Measurements from ENCODE around the gene PLEKHH1.

PLEKHH1 gene

DNA sequence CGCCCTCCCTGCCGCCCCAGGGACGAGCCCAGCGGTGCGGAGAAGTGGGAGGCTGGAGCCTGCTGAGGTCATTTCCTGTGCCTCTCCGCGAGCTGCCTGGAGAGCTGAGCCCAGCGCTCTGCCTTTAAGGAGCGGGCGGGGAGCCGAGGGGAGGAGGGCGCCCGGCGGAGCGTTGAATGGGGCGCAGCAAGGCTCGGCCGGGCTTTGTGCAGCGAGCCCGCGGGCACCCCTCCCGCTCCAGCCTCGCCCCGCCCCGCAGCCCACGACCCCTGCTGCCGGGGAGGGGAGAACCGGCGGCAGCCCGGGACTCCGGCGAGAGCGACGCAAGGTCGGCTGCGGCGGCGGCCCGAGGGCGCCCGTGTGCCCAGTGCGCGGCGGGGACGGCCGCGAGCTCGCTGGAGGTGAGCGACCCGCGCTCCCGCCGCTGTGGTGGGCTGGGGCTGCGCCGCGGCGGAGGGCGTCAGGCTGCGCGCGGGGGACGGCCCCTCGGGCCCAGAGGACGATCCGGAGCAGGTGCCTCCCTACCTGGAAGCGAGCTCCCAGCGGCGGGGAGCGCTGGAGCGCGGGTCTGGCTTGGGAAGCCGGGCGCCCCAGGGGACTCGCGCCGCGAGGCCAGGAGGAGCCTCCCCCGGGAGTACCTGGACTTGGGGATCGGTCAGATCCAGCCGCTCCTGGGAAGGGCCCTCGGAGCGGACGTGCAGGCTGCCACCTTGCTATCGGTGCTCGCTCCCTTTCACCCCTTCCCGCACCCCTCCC is at the start of gene PLEKHH1:
Gene PLEKHH1 (plus strand): TSS at position 293 of the 756 bp plus-strand sequence. CDS start 8,578 bp downstream, outside the sequence.
- peak; percentile 95 for DNase-seq

DNA sequence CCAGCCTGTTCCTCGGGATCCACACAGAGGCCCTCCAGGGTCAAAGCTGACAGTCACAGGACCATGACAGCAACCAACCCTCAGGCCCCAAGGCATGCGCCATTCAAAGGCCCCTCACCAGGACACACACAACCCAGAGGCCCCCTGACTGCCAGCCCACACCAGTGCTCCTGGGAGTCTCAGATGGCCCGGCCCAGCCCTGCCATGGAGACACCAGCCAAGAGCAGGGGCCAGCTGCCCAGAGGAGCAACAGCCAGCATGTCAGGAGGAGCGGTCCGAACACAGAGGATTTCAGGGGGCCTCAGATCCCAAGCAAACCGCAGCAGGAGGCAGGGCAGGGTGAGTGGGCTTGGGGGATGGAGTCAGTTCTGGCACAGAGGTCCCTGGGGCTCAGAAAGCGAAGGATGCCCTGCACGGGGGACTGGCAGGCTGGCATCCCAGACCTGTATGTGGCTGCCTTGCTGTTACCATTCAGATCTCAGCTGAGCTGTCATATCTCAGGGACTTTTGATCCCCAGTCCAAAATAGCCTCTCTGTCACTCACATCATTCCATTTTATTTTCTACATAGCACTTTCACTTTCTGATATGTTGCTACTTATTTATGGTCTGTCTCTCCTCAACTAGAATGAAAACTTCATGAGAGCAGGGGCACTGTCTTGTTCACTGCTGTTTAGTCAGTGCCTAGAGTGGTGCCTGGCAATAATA is 49.4 kb upstream of the PLEKHH1 start:
- no peak for DNase-seq

DNA sequence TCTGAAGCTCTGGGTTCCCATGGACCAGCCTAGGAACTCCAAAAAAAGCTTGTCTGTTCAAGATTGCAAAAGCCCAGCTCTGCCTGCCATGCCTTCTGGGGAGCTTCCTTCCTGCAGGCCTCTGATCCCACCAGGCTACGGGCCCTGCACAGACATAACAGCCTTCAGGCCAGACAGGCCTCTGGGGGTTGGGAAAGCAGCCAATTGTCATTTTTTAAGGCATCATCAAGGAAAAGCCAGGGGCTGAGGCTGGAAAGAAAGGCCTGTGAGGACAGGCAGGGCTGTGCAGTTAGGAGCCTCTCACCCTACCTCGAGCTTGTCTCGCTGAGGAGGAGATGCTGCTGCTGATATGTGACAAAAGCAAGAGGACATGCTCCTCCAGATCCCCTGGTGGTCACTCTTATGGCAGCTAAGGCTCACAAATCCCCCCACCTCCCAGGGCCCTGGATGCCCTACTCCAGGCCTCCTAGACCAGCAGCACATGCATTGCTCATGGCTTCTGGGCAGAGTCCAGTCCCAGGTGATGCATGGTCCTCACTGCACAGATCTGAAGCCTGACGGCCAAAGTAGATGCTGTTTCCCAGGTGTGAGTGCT is 47.5 kb upstream of the PLEKHH1 start:
- no peak for DNase-seq

DNA sequence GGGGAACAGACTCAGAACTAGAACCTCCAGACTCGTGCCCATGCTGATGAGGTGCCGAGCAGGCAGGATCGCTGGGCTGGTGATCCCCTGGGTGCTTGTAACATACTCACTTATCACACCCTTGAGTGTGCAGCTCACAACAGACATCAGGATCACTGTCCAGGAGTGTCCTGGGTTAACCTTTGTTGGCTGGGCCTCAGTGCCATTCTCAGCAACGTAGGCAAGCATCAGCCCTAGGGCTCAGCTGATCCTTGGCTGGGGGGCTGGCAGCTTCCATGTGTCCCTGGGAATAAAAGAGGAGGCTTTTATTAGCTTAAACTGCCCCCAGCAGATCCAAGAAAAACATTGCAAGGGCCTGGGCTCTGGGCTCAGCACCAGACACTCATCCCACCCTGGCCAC is 46.2 kb upstream of the PLEKHH1 start:
- DNase-seq = no peak

DNA sequence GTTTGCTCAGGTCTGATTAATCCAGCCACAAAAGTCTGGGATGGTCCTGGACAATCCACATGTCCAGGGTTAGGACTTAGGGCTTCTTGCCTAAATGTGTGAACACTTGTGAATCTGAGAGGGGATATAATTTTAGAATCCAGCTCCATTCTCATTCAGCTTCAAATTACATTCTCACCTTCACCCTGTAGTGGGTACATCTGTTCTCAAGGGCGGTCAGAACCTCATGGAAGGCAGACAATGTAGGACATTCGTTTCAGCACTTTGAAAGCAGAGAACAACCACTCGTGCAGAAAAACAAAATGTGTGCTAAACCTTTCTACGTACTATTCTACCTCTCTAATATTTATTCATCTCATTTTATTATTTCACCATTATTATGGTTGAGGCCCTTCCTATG is 45.8 kb upstream of the PLEKHH1 start:
- DNase-seq = no peak

DNA sequence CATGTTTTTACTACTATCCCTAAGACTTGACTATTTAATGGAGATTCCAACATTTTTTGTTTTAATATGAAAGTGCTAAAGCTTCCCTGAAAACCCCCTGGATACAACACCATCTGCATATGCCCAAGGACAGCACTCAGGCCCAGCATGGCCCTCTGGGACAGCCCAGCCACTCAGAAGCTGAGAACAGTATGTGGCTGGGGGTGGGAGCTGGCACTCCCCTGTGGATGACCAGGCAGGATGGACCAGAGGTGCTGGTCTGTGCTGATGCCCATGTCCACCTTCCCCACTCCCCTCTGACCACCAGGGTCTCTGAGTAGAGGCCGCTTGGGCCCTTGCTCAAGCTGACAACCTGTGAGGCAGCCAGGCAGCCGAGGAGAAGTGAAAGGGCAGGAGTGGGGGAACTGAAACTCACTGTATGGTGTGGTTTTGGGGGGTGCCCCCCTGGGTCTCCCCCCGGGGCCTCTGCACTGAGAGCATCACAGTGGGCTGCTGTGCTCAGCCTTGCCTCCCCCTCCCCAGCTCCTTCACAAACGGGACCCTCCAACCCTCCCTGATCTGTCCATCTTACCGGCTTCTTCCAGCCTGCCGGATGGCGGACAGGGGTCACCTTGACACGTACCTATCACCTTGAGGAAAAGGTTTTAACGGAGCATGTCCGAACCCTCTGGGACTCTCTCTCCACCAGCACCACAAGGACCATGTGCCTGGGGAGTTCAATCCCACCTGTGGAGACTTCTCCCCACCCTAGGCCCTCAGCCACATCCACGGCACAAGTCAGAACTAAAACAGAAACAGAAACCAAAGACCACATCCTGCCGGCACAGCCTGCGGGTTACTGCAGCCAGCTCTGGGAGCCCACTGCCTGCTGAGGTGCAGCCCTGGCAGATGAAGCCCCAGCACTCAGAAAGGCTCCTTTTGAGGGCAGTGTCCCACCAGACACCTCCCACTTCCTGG is 44.9 kb upstream of the PLEKHH1 start, which contains the start of gene TMEM229B:
Gene TMEM229B (minus strand): TSS at position 785 of the 957 bp plus-strand sequence. CDS start 14,798 bp downstream, outside the sequence.
- DNase-seq = peak; percentile 33

DNA sequence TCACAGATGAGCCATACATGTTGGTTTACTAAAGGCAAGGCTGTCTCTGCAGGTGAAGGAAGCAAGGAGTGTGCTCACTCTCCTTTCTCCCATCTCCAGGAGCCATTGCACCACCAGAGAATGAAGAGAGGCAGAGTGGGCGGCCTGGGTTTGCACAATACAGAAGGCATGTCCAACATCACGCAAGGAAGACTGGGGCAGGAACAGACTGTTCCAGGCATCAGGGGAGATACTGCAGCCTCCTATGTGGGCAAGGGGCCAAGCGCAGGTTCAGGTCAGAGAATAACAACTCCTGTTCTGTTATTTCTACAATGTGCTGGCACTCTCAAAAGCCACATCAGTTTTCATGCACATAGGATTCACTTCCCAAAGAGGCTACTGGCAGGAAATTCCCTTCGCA is 42.9 kb upstream of the PLEKHH1 start:
- DNase-seq = no peak

DNA sequence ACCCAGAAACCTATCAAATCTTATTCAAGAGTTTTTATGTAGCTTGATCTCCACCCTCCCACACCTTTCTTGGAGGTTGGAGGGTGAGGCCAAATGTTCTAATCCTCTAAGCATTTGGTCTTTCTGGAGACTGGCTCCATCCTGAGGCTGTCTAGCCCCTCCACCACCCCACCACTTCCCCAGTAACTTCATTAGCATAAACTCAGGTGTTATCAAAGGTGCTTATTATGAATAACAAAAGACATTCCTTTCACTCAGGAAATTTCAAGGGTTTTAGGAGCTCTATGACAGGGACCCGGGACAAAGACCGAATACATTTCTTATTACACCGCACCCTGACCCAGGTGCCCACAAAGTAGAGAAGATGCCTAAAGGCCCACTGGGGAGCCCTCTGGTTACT is 41.8 kb upstream of the PLEKHH1 start:
- DNase-seq = no peak

DNA sequence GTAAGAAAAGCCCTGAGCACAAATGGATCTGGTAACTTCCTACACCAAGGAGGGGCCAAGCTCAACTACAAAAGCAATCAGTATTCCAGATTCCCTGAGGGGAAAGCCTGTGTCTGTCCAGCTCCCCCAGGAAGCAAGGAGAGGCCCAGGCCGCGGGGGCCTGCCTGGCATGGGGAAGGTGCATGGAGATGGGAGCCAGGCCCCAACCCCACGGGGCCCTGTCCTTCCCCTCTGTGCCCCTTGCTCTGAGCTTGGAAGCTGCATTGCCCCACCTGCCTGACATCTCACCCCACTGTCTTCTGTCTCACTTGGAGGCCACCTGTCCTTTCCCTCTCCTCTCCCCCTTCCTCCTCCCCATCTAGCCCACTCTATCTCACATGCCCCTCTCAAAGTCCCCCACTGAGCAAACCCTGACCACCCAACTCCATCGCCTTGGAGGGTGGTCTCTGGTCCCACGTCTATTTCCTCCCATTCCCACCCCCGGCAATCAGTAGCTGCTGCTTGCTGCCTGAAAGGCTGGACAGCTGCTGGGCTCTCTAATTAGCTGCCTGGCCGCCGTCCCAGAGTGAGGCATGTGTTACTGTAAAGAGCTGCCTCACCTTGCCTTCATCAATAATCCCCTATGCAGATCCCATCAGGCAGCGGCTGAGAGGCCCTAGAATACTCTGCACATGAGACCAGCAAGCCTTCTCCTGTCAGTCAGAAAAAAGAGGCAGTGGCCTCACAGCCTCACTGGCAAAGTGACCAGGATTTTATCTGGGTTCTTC is 41.2 kb upstream of the PLEKHH1 start:
- DNase-seq = no peak

DNA sequence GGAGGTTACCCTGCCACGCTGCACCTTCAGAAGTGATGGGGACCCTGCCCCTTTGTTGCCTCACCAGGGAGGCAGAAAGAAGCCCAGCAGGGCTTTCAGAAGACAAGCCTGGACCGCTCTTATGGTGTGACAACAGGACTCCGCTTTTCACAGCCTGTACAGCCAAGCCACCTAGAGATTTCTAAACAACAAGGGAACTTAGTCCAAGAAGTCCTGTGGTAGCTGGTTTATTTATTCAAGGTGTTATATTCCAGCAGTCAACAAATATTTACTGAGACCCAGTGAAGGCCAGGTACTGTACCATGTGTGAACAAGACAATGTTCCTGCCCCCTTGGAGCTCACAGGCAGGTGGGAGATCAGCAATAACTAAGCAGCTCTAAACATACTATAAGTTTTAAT is 40.6 kb upstream of the PLEKHH1 start:
- DNase-seq = no peak

DNA sequence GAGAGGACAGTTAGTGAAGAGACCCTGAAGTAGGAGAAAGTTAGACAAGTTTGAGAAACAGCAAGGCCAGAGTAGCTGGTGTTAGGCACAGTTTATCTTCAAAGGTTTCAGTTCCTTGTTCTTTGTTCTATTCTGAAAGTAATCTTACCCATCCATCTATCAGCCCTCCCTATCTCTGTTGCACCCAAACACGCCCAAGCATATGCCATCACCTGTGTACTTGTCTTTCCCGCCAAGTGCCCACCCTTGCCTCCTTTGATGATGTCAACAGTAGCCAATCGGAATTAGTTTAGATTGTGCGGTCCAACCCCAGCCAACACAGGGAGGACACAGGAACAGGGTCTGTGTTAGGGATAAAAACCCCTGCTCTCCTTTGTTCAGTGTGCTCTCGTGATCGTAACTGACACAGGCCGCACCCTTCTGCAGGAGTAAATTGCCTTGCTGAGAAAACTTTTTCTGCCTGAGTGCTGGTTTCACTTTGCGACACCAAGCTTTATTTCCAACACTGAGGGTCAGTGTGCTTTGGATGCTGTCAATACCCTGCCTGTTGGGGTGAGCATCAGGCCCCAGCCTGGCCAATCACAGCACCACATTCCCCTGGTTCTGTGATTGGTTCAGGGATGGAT is 39.9 kb upstream of the PLEKHH1 start:
- DNase-seq = no peak

DNA sequence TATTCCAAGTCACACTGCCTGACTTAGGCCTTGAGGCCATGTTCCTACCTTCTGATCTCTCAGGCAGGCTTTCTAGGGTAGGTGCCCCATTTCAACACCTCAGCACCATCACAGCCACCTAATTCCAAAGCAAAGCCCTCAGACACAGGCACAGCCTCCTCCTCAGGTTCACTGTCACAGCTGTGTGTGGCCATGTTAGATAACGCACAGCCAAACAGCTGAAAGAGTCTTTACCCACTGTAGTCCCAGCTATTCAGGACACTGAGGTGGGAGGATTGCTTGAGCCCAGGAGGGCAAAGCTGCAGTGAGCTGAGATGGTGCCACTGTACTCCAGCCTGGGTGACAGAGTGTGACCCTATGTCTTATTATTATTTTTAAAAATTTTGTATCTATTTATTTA is 37.3 kb upstream of the PLEKHH1 start:
- DNase-seq = no peak

DNA sequence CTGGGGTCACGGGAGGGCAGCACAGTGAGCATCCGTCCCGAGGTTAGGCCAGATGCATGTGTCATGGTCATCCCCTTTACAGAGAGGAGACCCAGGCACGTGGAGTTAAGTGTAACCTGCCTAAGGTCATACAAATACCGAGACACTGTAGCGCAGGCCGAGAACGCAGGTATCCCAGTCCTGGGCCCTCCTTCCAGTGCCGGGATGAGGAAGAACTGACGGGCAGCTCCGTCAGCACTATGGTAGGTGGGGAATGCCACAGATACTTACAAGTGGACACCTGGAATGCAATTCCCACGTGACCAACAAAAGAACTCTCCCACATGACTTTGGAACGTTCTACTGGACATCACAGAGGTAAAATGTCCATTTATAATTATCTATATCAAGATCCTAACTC is 35.9 kb upstream of the PLEKHH1 start:
- no peak for DNase-seq

DNA sequence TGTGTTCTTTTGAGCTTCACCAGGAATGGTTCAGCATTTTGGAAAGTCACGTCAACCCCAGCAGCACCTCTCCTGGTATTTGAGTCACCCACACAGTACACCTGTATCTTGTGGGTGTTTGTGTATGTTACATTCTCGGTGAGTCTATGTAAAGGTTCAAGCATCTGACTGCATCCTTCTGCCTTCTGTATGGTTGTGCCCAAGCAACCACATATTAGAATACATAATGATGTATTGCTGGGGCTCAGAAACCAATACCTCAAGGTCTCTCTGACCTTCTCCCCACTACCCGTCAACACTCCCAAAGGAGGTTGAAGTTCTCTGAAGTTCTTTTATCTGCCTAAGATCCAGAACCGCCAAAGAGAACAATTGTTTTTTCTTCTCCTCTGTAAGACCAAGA is 35.4 kb upstream of the PLEKHH1 start:
- DNase-seq = no peak

DNA sequence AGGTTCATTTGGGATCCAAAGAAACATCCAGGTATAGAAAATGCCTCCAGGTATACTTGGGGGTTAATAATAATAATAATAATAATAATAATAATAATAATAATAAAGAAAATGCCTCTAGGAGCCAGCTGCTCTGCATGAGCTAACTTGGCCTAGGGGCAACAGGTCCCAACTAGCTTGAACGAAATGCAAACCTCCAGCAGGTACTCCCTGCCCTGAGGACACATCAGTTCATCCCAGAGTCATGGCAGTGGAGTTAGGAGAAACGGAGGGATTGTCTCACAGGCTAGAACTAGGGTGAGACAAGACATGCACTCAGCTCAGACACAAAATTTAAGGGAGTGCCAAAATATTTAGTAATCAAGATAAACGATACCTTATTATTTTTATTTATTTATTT is 32.1 kb upstream of the PLEKHH1 start:
- no peak for DNase-seq

DNA sequence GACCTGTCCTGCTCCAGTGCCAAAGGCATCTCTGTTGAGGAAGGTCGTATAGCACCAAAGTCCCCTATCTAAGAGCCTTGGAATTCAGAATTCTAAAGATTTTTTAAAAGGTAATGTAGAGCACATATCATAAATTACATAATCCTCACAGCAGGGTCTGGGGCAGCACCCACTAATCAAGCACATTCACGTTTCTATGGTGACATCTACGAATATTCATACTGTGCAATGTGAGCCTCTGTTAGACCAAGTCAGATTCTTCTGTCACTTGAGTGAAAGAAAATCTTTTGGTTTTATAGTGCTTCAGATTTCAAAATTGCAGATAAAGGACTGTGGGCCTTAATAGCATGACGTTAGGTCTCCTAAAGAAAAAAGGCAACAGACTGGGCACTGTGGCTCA is 31.4 kb upstream of the PLEKHH1 start:
- no peak for DNase-seq

DNA sequence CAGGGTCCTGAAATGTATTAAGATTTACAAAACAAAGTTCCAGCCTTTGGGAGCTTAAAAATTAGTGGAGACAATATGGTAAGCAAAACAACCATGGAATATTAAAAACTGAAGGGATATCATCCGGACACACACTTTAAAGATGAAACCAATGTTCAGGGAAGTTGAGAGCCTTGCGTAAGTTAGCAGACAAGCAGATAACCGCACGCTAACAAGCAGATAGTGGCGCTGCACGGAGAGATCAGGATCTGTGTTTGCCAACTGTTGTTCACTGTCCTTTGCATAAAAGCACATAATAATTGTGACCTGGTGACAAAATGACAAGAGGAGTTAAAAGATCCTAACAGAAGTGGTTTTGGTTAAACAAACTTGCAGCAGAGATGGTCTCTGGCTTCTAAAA is 30.2 kb upstream of the PLEKHH1 start:
- DNase-seq = no peak

DNA sequence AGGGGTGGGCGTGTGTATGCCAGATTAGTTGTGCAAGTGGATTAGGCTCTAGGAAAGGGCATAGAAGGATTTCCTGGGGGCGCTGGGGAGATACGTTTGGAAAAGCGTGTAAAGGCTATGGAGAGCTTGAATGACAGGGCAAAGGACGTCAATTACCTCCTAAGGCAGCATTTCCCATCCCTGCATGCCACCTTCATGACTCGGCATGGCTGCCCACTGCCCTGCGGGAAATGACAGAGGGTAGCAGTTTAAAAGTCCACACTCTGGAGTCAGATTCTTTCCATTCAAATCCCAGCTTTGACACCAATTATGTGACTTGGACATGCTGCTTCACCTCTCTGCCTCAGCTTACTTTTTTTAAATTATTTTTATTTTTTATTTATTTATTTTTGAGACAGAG is 29.8 kb upstream of the PLEKHH1 start:
- DNase-seq = no peak

DNA sequence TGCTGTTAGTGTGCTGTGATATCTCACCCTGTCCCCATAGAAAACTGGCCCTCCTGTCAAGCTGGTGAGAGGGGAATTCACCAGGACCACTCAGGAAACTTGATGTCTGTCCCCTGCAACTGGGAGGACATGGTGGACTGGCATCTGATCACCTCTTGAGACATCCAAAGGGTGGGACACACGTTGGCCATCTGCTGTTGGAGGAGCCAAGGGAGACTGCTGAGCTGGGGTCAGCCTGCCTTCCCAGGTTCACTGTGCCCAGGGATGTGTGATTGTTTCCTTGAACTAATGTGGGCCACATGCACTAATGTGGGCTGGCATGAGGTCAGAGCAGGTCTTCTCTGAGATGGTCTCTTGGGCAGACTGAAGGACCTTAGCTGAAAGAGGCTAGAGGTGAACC is 27.8 kb upstream of the PLEKHH1 start:
- DNase-seq = no peak

DNA sequence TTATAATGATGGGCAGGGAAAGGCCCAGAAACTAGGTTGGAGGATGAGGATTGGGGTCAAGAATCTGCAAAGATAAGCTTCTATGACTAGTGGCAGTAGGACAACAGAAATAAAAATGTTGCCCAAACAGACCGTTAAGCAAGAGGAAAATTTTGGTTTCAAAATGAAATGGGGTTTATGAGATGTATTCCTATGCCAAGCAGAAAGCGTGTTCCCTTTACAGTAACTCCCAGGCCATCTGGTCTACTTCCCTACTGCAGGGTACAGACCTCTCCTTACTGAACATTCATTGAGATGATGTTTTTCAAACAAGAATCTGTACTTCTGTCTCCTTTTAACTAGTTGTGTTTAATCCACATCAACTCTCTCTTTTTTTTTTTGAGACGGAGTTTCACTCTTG is 24.1 kb upstream of the PLEKHH1 start:
- DNase-seq = no peak

DNA sequence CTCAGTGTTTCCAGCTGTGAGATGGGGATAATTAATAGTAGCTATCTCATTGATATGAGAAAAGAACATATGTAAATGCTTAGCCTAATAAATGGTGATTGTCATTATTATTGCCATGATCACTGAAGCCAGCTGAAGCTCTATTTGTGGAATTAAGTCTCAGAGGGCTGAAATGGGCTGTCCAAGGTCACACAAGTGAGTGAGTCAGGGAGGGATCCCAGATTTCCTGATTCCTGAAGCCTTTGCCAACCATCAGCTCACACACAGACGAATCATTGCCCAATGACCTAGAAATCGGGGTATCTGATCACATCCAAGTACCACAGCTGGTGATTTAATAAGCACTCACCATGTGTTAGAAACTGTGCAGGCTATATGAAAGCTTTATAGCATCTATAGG is 23.0 kb upstream of the PLEKHH1 start:
- no peak for DNase-seq

DNA sequence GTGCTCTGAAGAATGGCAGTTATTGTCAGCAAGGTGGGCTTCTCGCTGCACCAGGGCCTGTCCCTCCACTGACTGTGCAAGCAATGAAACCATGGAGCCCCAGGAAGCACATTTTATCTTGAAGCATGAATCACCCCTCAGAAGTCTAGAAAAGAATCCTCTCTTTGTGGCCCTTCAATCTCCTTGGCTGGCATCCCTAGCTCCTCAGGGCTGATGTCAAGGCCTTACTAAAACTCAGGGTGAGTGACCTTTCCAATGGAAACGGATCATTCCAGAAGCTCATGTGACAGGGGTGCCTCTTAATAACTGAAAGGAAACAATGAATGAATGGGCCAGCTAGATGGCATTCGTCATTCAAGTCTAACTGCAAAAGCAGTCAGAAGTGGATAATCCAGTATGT is 22.3 kb upstream of the PLEKHH1 start:
- DNase-seq = no peak
